ENCODE data around the gene SCG3. TPM values are rescaled to one million over a fixed set of nuclear protein-coding genes. Genes with fewer than 3 reads are reported as not detected.

The SCG3 gene
- total and polyA plus RNA-seq, 10 donors = 0.06 to 0.16 TPM; not detected in 8

- TF ChIP-seq POLR2A (IDR thresholded peaks at IDR 0.05) (no peak), POLR2AphosphoS5 (IDR thresholded peaks at IDR 0.05) (no peak)
- TF ChIP-seq, protein P1, sequence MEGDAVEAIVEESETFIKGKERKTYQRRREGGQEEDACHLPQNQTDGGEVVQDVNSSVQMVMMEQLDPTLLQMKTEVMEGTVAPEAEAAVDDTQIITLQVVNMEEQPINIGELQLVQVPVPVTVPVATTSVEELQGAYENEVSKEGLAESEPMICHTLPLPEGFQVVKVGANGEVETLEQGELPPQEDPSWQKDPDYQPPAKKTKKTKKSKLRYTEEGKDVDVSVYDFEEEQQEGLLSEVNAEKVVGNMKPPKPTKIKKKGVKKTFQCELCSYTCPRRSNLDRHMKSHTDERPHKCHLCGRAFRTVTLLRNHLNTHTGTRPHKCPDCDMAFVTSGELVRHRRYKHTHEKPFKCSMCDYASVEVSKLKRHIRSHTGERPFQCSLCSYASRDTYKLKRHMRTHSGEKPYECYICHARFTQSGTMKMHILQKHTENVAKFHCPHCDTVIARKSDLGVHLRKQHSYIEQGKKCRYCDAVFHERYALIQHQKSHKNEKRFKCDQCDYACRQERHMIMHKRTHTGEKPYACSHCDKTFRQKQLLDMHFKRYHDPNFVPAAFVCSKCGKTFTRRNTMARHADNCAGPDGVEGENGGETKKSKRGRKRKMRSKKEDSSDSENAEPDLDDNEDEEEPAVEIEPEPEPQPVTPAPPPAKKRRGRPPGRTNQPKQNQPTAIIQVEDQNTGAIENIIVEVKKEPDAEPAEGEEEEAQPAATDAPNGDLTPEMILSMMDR (IDR thresholded peaks at IDR 0.05 in 8 of 11, conservative IDR thresholded peaks at IDR 0.05 in 3 of 11) = no peak
Measured at GRCh38 chr15:51739061-51739712, 57.9 kb downstream of the SCG3 start.

DNA sequence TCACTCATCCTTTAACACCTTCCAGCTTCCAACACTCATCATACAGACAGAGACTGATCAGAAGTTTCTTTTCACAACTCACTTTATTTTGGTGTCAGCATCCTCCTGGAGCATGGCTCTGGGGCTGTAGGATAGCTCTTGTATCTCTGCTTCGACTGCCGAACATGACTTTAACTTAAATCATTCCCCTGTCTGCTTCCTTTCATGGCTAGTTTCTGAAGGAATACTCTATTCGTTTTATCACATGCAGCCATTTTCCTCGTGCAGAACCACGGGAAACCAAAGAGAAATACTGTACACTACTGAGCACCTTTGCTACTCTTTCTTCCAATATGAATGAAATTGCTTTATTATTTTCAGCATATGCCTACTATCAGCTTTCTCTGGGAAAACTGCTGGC, 68.0 kb downstream of the SCG3 start:
- H3K27me3 ChIP-seq (replicated peaks in 1 of 7) = peaks cover 0 to 7% (median 0%) of the 10 kb centered on the region in 7 donors
- no peak overlapping the region for H3K27ac ChIP-seq
- H3K36me3 ChIP-seq = no peaks in the 10 kb centered on the region
- intact Hi-C loops (cut with DNase I; ENCODE audit: low total_unique reads) = no loop called here
- H3K4me3 ChIP-seq = no peak overlapping the region
- DNase-seq = no peak
- H3K4me1 ChIP-seq = peaks cover 5 to 36% (median 24%) of the 10 kb centered on the region in 6 donors
- no peaks in the 10 kb centered on the region for H3K9me3 ChIP-seq
- WGBS, 5 donors = 86 to 90% (median 88%) methylated on average over 5 of the region's 5 CpGs
- TF ChIP-seq POLR2A (IDR thresholded peaks at IDR 0.05) (no peak), POLR2AphosphoS5 (IDR thresholded peaks at IDR 0.05) (no peak)
- TF ChIP-seq, protein P1 (IDR thresholded peaks at IDR 0.05 in 8 of 11, conservative IDR thresholded peaks at IDR 0.05 in 3 of 11) = no peak

More at GRCh38 chr15:51739061-51739712, 57.9 kb downstream of the SCG3 start:
- no peaks in the 10 kb centered on the region for H3K9me3 ChIP-seq
- no peaks in the 10 kb centered on the region for H3K27me3 ChIP-seq (replicated peaks in 1 of 7)
- H3K36me3 ChIP-seq = no peaks in the 10 kb centered on the region
- H3K4me3 ChIP-seq = no peak overlapping the region
- peaks cover 30 to 40% (median 37%) of the 10 kb centered on the region in 6 donors for H3K4me1 ChIP-seq
- 96 to 99% (median 98%) methylated on average over 2 of the region's 2 CpGs for WGBS, 5 donors
- intact Hi-C loops (cut with DNase I; ENCODE audit: low total_unique reads) = no loop called here
- peak overlapping the region in 4 of 8 donors; percentile 91 to 96 (median 95) for H3K27ac ChIP-seq
- no peak for DNase-seq

DNA sequence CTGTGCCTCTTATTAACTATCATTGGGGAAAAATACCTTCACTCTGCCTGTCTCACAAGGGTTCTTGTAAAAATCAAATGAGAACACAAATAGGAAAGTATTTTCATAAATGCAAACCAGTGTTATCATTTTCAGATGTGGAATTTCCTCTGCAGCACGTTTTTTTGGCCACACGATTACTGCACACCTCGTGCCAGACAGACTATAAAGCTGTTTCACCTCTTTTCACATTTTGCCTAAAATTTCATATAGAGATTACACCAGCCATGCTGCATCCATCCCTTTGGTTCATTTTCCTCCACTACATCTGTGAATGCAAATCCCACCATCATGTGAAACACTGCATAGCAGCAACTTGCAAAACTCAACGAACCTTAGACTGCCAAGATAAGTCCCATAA, 68.9 kb downstream of the SCG3 start:
- H3K27ac ChIP-seq = no peak overlapping the region
- no peak for DNase-seq
- peak overlapping the region in 1 of 8 donors; percentile 98 for H3K4me3 ChIP-seq
- no peaks in the 10 kb centered on the region for H3K9me3 ChIP-seq
- intact Hi-C loops (cut with DNase I; ENCODE audit: low total_unique reads) = no loop called here
- no peak for TF ChIP-seq POLR2AphosphoS5 (IDR thresholded peaks at IDR 0.05)
- TF ChIP-seq, protein P1 (IDR thresholded peaks at IDR 0.05 in 8 of 11, conservative IDR thresholded peaks at IDR 0.05 in 3 of 11) = no peak
- TF ChIP-seq POLR2A (IDR thresholded peaks at IDR 0.05) = no peak
- WGBS, 5 donors = 74 to 86% (median 76%) methylated on average over 4 of the region's 4 CpGs
- H3K4me1 ChIP-seq = peaks cover 5 to 45% (median 27%) of the 10 kb centered on the region in 6 donors
- peaks cover 0 to 7% (median 0%) of the 10 kb centered on the region in 7 donors for H3K27me3 ChIP-seq (replicated peaks in 1 of 7)
- H3K36me3 ChIP-seq = no peaks in the 10 kb centered on the region

All from spleen (tissue), 11 donors.